ENCODE data around the gene MSX2.

DNA sequence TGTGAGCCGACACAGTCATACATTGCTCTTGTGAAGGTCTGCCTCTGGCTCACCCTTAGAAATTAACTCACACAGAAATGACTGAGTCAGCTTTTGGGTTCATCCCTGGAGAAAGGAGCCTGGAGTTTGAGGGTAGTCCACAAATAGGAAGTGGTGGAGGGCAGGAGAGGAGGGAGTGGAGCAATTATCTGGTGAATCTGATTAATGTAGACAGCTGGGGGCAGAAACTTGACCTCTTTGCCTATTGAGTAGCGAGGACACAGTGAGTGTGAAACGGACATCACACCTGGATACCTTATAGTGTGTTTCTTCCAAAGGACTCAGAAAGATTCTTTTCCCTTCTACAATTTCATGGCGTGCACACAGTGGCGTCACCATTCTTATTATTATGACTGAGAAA is 48.5 kb upstream of the MSX2 start:
- no peak for TF ChIP-seq ZNF274 (IDR thresholded peaks at IDR 0.05; ENCODE audit: low read depth, low read length)
- no peak for TF ChIP-seq SUZ12 (IDR thresholded peaks at IDR 0.05; ENCODE audit: extremely low read depth, insufficient read depth, insufficient read length)
- TF ChIP-seq YY1 (IDR thresholded peaks at IDR 0.05; ENCODE audit: insufficient read depth, insufficient read length), result no peak
